Activated CD4-positive, CD25-positive, alpha-beta regulatory T cell treated with anti-CD3 and anti-CD28 coated beads, Interleukin-2, amount 50 U/mL, for 16 hours (primary cell): Measurements from ENCODE around the gene GPR21.

Experiments used
- DNase-seq: peaks from one replicate; pipeline ENCODE4 v3.0.0-alpha.2; 2020; ENCODE audit warnings: low read depth, low spot score

Gene GPR21

DNA sequence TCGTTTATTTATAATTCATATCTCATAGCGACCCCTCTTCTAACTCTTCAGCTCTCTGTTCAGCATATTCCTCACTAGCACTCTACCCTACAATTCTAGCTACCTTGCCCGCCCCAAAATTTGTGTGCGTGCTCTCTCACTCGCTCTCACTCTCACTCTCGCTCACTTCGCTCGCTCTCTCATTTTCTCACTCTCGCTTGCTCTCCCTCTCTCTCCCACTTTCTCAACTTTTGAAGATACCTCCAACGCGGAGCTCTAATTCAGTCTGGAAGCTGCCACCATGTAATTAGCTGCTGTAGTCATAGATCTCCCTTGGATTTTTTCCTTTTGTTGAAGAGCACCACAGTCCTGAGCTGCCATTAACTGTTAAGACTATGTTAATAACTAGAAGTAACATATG lies 30.4 kb downstream of the GPR21 start:
- DNase-seq, result no peak

DNA sequence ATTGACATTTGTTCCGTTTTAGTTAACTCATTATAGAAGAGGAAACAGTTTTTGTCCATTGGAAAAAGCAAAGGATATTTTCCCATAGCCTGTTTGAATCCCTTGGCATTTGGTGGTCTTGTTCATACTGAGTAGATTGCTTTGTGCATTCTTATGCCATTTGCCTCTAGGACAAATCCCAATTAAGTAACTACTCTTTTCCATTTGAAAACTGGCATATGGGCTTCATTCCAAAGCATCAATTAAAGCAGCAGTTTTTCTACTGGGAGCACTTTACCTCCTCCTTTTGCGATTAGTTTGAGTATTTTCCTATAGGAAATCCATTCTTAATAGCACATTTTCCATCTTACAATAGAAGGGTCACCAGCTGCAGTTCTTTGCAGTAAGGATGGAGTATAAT lies 31.2 kb downstream of the GPR21 start:
- DNase-seq, result no peak

DNA sequence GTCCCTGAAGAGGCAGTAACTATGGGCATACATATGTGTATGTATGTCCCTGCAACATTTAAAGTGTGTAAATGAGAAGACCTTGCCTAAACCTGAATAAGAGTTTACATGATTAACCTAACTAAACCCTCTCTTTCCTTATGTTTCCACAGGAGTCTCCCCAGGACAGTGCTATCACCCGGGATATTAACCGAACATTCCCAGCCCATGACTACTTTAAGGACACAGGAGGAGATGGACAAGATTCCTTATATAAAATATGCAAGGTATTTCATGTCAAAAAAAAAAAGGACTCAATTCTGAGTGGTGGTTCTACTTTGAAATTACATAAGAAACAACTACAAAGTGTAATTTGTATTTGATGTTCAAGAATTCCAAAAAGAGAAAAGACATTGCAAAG lies 31.7 kb downstream of the GPR21 start:
- no peak for DNase-seq

DNA sequence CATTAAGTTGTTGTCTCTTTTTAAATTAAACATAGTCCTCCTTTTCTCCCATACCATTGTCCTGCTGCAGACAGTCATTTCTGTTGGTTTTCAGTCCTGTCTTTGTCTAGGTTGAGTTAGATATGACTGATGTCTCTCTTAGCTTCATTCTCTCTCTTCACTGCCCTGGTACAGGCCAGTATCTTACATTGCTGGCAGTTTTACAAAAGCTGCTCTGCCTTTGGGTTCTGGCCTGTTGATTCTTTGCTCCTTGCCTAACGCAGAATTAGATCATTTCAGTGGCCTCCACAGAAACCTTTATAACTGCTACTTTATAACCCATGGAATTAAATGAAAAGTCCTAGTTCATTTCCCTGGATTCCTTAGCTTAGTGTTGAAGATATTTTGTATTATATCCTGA lies 33.7 kb downstream of the GPR21 start:
- DNase-seq, result no peak

GRCh38 chr9:123069010-123069481 lies 35.6 kb downstream of the GPR21 start:
- no peak for DNase-seq

DNA sequence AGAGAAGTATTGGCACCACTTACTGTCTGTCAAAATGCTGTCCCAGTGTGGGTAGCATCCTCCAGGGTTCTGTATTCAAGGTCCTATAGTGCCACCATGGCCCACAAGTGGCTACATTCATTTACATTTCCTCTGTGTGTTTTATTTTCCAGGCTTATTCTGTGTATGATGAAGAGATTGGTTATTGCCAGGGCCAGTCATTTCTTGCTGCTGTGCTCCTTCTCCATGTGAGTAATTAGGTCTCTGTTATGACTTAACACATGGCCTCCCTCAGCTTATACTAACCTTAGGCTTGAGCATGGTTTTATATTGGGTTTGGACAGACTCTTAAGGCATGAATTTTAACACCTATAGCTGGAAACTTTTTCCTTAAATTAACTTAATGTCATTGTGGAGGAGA lies 36.7 kb downstream of the GPR21 start:
- DNase-seq, result no peak

GRCh38 chr9:123072407-123072995 lies 39.0 kb downstream of the GPR21 start:
- no peak for DNase-seq

GRCh38 chr9:123073441-123073840 lies 40.0 kb downstream of the GPR21 start:
- no peak for DNase-seq

DNA sequence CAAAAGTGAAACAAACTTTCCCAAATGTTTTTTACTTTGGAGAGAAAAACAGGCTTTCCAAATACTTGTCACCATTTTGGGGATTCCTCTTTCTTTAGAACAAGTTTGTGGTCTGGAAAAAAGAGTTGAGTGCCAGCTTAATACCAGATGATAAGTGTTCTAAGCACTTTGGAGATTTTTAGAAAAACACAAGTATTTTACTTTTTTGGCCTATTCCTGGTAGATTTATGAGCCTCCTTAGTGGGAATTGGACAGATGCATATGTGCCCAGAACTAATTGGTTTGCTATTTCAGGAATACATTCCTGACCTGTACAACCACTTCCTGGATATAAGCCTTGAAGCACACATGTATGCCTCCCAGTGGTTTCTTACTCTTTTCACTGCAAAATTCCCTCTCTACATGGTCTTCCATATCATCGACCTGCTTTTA lies 40.5 kb downstream of the GPR21 start:
- DNase-seq, result no peak

GRCh38 chr9:123074628-123075027 lies 41.2 kb downstream of the GPR21 start:
- DNase-seq, result no peak

- no peak for DNase-seq
These were observed 47.0 kb downstream of the GPR21 start for GRCh38 chr9:123080444-123080843.

GRCh38 chr9:123081824-123082223 lies 48.4 kb downstream of the GPR21 start:
- DNase-seq, result no peak

- DNase-seq, result no peak
These were observed 50.2 kb downstream of the GPR21 start for GRCh38 chr9:123083680-123084079.

GRCh38 chr9:123084256-123084655 lies 50.8 kb downstream of the GPR21 start:
- no peak for DNase-seq
